Fibroblast of the aortic adventitia (primary cell): ENCODE results near the gene SUPT20HL1. TPM values are rescaled to one million over a fixed set of nuclear protein-coding genes. Genes with fewer than 3 reads are reported as not detected.
"Not testable (repeated sequence)": the region's sequence is repeated elsewhere in the genome, so short reads cannot be mapped to it uniquely, and the experiment has no call there.

ENCODE experiments used
- DNase-seq: peaks from one replicate; pipeline ENCODE4 v3.0.0-alpha.2; 2010; ENCODE audit warnings: low read depth
- H3K4me3 ChIP-seq: 2 replicates; pipeline ENCODE4 v1.5.1; 2011; ENCODE audit warnings: low read depth, mild to moderate bottlenecking, control low read depth, low read length, moderate library complexity
- total RNA-seq: library from RNA; depleted of rRNA; stranded (reverse); fragments of >200 nt; gene quantifications from 2 replicates; pipeline ENCODE4 v1.2.3, GENCODE V29; 2012; ENCODE audit warnings: low replicate concordance
- TF ChIP-seq, protein P1 (sequence below): IDR thresholded peaks from 2 replicates; pipeline ENCODE4 v1.5.1; 2011; ENCODE audit warnings: mild to moderate bottlenecking, low read length, control low read depth, inconsistent platforms; ENCODE audit not compliant: insufficient read depth

The SUPT20HL1 gene
- not detected in 2 replicates for total RNA-seq

DNA sequence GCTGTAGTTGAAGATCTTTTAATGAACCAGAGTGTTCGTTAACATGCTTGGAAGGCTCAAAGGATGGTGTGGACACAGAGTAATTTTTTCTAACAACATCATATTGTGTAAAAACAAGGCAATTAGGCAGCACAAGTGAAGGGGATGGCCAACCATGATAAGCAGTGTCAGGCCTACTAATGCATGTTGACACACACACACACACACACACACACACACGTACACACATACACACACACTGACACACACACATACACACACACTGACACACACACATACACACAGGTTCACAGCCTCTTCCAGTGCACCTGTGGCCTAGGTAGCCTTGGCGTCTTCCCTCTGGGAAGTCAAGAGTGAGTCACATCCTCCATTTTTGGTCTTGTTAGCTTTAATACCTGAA, at the start of gene SUPT20HL1:
Gene SUPT20HL1 (plus strand): TSS at position 368 of the 400 bp plus-strand sequence. CDS start 2,122 bp downstream, outside the sequence.
- no peak within 1 kb of the TSS for H3K4me3 ChIP-seq
- TF ChIP-seq, protein P1, sequence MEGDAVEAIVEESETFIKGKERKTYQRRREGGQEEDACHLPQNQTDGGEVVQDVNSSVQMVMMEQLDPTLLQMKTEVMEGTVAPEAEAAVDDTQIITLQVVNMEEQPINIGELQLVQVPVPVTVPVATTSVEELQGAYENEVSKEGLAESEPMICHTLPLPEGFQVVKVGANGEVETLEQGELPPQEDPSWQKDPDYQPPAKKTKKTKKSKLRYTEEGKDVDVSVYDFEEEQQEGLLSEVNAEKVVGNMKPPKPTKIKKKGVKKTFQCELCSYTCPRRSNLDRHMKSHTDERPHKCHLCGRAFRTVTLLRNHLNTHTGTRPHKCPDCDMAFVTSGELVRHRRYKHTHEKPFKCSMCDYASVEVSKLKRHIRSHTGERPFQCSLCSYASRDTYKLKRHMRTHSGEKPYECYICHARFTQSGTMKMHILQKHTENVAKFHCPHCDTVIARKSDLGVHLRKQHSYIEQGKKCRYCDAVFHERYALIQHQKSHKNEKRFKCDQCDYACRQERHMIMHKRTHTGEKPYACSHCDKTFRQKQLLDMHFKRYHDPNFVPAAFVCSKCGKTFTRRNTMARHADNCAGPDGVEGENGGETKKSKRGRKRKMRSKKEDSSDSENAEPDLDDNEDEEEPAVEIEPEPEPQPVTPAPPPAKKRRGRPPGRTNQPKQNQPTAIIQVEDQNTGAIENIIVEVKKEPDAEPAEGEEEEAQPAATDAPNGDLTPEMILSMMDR = no peak
- no peak for DNase-seq

- H3K4me3 ChIP-seq, DNase-seq: not testable (repeated sequence)
Measured at GRCh38 chrX:24310916-24311315, 49.5 kb upstream of the SUPT20HL1 start.

DNA sequence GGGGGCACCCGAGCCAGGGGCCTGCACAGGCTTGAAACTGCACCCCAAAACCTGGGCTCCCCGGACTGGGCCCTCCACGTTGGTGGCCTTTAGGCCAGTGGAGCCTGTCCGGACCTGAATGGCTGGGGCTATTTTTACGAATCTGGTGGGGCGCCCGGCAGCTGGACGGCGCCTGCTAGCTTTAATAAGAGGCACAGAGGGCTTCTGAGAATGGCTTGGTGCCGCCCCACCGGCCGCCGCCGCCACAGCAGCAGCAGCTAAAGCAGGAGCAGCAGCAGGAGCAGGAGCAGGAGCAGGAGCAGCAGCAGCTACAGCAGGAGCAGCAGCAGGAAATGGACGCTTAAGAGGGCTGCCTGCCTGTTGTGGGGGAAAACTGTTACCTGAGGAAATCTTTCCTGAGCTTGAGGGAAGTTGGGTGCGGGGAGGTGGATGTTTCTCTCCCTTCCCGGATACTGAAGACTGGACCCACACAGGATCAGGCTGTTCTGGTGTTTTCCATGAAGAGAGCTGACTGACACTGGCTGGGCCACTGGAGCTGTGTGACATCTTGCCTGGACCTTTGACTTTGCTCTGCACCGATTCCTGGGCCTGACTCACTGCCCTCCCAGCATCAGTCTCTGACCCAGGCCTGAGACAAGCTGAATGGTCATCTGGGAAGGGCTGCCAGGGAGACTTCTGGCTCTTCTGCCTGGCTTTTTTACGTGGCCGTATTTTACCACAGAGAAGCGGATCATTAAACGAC, 48.8 kb upstream of the SUPT20HL1 start:
- not testable (repeated sequence) for H3K4me3 ChIP-seq, DNase-seq

DNA sequence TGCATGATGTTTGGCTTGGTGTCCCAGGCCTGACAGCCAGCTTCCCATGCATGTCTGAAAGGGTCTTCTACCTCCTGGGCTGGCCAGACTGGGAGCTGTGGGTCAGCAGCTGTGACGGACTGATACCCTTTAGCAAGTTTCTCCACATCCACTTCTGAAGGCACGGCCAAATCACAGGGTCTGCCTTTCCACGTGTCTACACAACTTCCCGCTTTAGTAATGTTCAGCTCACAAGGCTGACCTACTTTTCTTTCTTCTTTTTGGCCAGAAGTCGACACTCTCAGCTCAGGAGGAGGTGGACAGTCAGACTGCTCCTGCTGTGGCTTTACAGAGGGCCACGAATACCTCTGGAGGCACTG, 48.2 kb upstream of the SUPT20HL1 start:
- DNase-seq, H3K4me3 ChIP-seq: not testable (repeated sequence)

GRCh38 chrX:24314019-24314635, 46.3 kb upstream of the SUPT20HL1 start, which contains the start of gene SUPT20HL2:
TSS of gene SUPT20HL2 (minus strand) at chrX:24314069. CDS start at chrX:24313315, 754 bp downstream.
- DNase-seq = no peak
- H3K4me3 ChIP-seq = no peak within 1 kb of the TSS
- TF ChIP-seq, protein P1 = no peak

DNA sequence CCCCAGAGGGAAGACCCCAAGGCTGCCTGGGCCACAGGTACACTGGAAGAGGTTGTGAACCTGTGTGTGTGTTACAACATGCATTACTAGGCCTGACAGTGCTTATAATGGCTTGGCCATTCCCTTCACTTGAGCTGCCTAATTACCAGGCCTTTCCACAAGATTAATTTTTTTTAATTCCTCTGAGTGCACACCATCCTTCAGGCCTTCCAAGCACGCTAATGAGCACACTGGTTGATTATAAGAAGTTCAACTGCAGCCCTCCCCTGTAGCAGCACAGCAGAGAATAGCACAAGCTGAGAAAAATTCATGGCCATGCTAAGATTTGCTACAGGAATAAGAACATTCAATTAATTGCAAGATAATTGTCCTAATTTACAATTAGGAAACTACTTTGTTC, 44.3 kb upstream of the SUPT20HL1 start:
- no peak for DNase-seq
- TF ChIP-seq, protein P1 = no peak

GRCh38 chrX:24317567-24317966, 42.9 kb upstream of the SUPT20HL1 start:
- no peak overlapping the region for H3K4me3 ChIP-seq
- DNase-seq = no peak
- TF ChIP-seq, protein P1 = no peak

More for the DNA sequence above, 44.3 kb upstream of the SUPT20HL1 start:
- no peak overlapping the region for H3K4me3 ChIP-seq

DNA sequence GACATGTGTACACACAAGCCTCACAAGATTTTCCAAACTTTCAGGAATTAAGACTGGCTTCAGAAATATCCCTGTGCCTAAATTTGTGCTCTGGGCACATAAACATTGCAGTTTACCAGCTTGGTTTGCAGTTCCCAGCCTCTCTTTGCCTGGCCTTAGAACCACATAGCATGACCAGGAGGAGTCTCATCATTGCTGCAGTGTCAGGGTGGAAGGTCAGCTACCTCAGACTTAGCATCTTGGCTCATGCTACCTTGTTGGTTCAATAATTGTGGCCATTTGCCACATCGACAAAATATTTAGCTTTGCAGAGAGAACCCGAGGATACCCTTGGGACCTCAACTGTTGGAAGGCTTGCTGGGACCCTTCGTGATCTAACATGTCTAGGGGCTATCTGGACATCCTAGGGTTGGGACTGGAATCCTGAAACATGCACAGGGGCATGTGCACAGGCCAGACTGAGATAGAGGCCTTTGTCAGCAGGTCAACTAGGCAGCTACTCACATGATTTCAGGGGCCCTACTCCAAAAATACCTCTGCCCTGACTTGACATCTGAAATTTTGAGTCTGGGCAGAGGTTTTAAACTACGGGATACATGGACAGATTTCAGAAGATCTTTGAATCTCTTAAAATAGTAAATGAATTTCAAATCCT, 38.6 kb upstream of the SUPT20HL1 start:
- TF ChIP-seq, protein P1 = no peak
- no peak for DNase-seq
- H3K4me3 ChIP-seq = no peak overlapping the region
